DMS79 (cell line): ENCODE measurements around the gene ERI3.

Experiments used
- DNase-seq: peaks from one replicate; lab custom pipeline; 2025; lab: John Stamatoyannopoulos, UW

Gene ERI3, protein sequence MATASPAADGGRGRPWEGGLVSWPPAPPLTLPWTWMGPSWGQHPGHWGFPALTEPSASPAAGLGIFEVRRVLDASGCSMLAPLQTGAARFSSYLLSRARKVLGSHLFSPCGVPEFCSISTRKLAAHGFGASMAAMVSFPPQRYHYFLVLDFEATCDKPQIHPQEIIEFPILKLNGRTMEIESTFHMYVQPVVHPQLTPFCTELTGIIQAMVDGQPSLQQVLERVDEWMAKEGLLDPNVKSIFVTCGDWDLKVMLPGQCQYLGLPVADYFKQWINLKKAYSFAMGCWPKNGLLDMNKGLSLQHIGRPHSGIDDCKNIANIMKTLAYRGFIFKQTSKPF

DNA sequence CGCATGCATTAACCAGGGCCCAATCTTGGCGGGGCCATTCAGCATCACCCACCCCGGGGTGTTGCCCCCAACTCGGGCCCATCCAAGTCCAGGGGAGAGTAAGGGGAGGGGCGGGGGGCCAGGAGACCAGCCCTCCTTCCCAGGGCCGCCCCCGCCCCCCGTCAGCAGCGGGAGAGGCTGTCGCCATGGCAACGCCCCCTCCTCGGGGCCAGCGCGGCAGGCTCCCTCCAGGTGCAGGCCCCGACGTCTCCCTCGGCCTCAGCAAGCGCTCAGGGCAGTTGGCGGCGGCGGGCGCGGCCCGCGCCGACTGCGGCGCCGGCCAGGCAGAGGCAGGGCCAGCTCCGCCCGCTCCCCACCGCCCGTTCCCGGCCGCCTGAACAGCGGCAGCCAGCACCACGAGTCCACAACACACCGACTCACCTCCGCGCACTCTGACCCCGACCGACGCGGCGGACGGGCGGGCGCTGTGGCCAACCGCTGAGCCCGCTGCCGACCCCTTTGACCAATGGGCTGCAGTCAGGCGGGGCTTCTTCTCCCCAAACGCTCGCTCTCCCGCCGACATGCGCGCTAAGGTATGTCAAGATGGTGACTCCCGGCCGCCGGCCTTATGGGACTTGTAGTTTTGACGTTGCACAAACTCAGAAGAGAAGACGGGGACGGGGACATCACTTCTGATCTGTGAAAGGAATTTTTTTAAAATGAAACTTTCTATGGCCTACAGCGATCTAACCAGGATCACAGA is at the start of gene ERI3:
Gene ERI3, minus strand, starts transcription at position 418 of the 742 bp plus-strand sequence. Its CDS starts 231 bp downstream, at position 187.
- DNase-seq: peak; percentile 97

DNA sequence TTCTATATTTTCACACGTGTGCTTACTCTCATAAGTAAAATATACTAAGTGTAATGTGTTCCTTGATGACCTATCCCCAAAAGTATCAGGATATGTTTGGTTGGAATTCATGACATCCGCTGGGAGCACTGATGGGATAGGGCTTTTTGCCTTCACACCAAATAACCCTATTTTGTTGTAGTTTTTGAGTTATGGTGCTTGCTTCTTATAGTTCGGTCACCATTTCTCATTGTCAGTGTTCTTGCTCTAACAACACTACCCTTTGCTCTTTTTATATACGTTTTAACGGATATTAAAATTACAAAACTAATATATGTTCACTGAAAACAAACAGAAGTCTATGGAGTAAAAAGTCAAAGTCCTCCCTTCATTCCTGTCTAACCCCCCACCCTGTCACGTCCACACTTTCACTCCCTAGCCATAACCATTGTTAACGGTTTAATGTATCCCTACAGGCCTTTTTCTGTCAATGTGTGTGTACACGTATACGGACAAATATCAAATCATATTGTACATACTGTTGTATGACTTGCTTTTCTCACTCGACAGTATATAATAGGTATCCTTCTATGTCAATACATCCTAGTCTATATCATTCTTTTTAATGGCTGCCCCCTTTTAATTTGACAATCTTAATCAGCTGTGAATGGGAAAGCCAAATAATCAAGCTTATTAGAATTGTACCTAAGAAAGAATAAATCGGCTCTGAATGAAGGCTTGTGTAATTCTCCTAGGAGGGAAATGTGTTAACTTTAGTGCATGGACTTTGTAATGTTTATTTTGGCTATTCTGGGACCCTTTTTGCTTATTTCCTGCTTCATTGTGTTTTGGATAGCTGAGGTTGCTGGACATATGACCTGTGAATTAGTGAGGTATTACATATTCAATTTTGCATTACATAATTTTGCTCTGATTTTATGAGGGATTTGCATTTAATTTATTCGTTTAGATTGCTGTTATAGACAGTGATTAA is 46.5 kb upstream of the ERI3 start:
- no peak for DNase-seq

DNA sequence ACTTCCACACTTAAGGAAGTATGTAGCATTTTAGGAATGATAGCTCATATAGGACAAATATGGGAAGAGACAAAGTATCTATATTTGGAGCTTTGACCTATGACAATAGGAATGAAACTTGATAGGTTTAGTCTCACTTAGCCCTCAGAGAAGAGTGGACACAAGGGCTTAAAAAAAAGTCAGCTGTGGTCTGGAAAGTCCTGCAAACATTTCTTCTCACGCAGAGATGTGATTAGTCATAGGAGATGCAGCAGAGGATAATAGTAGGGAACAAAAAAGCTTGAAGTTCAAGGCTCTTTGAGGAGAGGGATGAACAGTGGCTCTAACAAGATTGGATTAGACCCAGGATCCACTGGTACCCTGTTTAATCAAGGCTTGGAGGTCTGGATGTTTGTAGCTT is 35.2 kb upstream of the ERI3 start:
- DNase-seq: no peak

DNA sequence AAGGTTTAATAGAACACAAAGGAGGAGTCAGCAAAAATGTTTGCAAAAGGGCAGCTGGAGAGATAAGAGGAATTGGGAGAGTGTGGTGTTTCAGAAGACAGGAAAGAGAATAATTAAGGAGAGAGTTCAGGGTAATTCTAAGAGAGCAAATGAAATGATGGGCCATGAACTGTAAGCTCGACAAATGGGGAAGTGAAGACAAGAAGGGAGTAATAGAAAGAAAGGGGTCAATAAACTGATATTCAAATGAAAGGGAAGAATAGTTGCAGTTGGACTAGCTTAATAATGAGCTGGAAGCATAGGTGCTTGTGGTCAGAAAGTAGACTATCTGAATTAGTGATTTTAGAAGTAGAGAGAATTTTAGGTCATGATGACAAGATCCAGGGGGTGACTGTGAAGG is 34.4 kb upstream of the ERI3 start:
- no peak for DNase-seq

DNA sequence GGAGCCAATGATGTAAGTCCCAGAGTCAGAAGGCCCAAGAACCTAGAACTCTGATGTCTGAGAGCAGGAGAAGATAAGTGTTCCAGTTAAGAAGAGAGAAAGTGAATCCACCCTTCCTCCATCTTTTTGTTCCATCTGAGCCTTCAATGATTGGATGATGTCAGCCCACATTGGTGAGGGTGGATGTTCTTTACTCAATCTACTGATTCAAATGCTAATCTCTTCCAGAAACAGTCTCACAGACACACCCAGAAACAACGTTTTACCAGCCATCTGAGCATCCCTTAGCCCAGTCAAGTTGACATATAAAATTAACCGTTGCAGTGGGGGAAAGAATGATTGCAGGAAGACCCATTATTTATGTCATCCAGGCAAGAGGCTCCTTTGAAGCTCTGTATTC is 33.5 kb upstream of the ERI3 start:
- no peak for DNase-seq

DNA sequence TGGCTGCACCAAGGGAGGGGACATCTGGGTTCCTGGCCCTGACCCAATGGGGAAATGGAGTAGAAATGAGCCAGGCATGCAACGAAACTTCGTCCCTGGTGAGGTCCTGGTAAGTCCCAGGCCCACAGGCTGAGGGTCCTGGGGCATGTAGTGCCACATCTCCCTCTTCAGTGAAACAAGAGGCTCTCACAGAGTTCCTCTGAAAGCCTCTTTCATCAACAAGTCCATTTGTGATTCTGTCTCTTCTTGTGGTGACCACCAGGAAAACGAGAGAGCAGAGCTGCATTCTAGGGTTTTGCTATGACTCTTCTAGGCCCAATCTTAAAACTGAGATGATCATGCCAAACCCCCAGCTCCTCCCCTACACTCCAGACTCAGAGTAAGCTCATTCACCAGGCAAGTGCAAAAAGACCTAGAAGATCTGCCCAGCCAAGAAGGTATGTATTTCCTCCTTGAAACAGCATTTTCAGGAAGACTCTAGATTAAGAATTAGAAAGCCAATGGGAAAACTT is 25.7 kb upstream of the ERI3 start:
- no peak for DNase-seq

DNA sequence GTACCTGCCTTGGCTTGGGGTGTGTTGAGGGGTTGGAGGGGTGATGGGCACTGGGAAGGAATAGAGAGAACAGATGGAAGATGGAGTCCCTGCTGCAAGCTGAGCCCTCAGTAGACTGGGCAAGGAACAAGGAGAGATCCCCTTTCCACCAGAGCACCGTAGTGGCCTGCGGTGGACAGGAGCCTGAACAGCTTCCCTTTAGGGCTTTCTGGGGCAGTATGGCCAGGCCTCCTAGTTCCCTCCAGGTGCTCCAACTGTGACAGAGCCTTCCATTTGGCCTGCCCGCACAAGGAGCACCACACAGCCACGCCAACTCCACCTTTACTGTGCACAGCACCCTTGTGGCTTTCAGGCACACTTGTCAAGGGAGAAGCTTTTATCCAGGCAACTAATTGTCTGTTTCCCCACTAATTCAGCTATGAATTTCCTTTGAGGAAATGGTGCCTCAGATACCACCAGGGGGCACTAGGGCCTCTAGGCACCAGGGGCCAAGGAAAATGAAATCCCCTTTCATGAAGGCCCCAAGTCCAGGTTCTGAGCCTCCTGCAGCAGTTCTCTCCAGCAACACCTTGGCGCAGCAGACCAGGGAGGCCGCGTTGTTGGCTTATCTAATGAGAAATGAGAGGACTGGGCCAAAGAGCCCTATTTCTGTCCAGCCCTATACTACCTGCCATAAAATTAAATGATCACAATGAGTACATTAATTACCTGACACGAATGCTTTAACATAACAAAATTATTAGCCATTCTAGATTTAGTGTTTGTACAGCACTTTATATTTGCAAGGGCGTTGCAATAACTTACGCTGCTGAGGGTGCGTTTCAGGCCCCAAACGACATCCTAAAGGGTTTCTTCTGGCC is 23.1 kb upstream of the ERI3 start:
- DNase-seq: no peak

DNA sequence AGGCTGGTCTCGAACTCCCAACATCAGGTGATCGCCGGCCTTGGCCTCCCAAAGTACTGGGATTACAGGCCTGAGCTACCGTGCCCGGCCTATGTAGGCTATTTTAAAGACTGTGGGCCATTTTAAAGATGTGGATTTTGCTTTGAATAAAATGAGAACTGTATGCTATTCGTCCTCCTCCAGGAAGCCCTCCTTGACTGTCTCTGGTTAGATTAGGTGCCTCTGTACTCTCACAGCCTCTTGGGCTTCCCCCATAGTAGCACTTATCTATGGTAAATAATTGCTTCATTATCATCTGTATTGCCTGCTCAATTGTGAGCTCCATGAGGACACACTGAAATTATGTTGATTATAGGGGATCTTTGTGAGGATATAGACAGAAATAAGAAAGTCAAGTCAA is 20.5 kb upstream of the ERI3 start:
- DNase-seq: no peak

DNA sequence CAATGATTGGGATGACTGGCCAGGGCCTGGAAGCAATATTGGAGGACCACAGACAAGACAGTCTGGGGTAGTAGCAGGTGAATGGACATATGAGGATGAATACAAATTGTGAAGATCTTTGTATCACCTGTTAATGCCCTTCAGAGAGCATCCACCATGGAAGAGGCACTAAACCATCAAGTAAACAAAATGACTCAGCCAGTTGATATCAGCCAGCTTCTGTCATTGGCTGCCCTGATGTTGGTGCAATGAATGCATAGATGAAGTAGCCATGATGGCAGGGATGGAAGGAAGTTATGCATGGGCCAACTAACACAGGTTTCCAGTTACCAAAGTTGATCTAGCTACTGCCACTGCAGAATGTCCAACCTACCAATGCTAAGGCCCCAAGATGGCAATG is 16.1 kb upstream of the ERI3 start:
- no peak for DNase-seq

DNA sequence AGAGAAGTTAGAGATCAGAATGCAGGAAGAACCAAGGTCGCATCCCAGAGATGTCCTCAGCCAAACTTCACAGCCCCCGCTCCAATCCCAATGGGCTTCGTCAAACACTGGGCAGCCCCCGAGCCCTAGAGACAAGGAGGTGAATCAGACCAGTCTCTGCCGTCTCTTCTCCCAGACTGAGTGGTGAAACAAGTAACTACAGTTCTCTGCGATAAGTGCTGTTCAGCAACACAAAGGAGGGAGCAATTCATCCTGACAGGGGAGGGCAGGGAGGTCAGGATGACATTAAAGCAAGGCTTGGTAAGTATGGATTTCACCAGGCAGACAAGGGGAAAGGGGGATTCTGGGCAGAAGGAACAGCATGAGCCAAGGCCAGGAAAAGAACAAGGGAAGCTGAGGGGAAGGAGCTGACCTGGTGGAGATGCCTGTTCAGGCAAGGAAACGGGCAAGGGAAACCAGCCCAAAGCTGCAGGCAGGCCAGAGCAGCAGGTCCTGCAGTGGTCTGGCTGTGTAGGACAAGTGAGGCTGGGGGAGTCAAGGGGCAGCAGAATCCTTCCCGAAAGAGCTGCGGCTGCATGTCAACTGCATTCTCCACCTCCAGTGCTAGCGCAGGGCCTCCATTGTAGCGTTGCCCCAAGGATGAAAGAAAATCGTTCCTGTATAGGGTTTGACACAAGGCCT is 13.6 kb upstream of the ERI3 start:
- DNase-seq: no peak

DNA sequence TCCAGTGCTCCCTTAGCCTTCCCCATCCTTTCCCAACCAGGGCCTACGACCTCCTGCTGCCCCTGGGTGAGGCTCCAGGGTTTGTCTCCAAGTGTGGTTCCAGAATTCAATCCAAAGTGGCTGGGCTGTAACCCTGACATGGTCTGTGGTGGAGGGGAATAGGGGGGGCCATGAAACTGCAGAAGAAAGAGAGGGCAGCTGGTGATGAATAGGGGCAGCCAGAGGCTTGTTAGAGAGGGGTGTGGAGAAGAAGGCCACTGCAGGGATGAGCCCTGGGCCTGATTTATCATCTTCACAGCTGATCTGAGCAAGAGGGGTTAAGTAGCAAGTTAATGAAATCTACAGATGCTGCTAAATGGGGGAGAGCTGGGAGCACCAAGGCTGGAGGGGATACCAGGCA is 12.9 kb upstream of the ERI3 start:
- no peak for DNase-seq

DNA sequence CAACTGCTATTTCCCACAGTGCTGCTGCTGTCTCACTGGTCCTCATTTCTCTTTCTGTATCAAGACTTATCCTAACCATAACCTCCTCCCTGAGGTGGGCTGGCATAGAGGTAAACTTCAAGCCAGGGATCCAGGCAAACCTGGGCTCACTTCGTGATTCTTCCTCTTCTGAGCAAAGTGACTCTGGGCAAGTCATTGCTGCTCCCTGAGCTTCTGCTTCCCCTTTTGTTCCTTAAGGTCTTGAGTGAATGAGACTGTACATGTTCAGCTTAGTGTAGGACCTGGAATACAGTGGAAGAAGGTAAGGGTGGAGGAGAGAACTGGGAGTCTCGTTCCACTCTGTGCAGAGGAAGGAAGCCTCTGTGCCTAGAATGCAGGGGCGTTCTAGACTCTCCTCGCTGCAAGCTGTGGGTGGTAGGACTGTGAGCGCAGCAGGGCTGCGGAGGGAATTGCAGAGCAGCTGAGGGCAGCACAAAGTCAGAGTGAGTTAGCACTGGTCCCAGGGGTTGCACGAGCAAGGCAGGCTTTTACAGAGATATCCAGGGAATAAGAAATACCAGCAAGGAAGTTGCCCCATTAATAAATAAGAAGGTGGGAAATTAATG is 11.4 kb upstream of the ERI3 start:
- DNase-seq: no peak

DNA sequence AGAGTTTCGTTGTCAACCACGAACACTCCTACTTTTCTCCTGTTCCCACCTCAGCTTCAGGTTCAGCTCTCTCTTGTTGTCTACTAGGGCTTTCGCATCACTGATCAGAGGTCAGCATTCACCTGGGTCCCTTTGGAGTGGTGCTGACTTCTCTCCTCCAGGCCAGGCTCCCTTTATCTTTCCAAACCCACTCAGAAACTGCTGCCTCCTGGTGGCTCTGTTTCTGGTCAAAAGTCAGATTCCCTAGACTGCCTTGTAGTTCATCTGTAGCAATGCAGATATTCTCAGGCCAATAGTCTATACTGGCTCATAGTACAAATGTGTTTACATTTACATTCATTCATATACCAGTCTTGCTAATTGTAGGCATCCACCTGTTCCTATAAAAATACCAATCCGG is 6.4 kb upstream of the ERI3 start:
- no peak for DNase-seq

DNA sequence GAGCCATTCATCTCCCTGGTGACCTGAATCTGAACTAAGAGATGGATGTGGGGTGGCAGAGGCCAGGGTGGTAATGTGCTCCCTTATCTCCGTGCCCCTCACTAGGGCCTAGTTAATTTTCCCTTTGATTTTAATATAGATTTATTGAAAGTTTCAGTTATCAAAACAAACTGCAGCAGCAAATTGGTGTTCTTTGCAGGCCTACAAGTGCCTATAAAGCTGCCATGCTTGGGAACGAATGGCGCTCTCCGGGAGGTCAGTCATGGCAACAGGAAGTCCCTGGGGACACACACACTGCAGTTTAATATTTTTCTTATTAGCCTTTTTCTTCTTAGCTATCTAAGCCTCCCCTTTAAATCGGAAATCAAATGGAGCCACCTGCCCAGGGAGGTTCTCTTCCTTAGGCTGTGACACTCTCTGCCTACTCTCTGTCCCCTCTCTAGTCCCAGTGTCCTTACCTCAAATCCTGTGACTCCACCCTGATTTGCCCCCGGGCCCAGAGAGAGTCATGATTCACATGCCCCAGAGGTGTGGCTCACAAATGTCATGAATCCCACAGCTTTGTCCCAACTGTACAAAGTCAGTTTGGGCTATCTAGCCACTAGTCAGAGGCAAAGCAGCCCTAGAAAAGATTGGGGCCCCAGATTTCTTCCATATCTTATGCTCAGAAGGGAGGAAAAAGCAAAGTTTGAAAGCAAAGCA is 4.3 kb upstream of the ERI3 start:
- no peak for DNase-seq

DNA sequence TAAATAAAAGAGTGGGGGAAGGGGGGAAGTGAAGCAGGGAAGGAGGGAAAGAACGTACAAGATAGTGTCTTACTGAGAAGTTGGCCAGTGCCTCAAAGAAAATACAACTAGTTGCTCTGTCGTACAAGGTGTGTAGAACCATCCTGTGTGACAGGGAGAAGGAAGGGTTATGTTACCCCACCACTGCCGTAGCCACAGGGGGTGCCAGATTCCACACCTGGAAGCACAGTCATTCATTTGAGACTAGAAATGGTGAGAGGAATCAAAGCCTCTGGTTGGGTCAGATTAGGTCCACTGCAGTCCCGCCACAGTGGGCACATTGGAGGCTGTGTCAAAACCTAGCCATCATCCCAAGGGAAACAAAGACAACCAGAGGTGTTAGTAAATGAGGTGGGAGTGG is 2.7 kb upstream of the ERI3 start:
- no peak for DNase-seq

DNA sequence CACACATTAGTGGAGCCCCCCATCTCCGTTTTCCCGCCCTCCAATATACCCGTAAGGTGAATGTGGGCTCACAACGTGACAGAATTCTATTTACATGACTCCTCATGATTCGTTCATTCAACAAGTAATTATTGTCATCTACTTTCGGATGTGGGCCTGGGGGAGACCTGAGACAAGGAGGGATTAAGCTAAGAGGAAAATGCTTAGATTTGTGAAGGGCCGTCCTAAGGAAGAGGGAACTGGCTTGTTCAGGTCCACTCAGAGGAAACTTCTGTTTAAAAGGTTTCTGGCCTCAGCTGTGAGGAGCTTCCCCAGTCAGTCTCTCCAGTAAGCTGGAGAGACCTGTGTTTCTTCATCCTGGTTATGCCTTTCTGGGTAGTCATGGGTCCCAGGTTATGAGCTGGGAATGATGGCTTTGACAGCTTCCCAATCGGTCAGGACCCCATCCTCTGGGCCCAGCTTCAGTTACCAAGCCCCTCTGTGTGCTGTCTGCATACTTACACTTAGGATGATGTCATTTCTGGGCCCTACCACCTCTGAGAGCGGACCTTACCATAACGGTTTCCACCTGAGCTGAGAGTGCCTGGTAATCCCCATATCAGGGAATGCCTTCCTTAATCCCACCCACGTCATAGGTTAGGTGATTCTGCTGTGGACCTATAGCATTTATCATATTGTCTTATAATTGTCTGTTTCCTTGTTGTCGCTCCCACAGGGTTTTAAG is 687 bp upstream of the ERI3 start:
- no peak for DNase-seq

DNA sequence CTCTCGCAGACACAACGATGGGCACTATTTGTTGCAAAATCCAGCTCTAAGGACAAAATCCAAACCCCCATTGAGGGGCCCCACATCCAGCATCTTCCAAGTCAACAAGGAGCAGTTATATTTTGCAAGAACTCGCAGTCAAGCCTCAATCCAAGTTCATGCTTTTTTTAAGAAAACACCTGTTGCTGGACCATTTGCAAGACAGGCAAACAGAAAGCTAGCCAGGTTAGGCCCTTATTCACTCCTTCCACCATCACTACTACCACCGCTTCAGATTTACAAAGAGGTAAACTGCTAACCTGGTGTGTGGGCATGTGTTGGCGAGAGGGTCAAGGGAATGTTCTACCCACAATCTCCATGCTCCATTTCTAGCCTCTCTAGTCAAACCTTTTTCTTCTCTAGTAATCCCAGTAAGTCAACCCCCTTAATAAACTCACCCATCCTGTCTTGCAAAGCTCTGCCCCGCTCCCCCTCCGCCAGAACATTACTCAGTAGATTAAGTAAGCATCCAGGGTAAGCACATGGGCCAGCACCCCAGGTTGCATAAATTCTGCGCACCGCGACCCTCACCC is 703 bp downstream of the ERI3 start:
- no peak for DNase-seq

DNA sequence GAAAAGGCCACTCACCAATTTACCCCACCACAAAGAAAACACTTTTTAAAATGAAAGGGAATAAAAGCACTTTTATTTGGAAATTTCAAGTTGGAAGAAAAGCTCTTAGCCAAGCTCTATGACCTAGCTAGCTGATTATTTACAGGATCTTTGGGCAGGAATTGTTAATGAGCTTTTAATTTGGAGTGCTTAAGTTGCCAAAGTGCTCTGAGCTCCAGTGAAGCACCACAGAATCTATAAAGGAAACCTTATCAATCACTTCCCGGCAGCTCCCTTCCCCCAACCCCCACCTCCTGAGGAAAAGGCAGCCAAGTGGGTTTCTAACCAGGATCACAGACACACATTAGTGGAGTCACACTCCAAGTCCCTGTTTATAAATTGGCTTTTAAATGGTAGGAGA is 1.5 kb downstream of the ERI3 start:
- no peak for DNase-seq

DNA sequence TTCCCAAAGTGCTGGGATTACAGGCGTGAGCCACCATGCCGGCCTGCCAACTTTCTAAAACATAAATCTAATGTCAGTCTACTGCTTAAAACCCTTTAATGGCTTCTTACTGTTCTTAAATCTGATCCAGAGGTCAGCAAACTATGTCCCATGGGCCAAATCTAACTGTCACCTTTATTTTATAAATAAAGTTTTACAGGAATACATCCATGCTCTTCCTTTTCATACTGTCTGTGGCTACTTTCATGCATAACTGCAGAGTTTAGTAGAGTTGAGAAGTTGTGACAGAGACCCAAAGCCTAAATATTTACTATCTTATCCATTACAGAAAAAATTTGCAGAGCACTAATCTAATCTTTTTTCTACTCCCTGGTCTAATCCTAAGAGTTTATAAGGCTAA is 3.8 kb downstream of the ERI3 start:
- DNase-seq: no peak
